ENCODE measurements around the gene GPATCH1.
A peak's percentile ranks its signal among the peaks of the same experiment; 100 is the strongest.

Gene GPATCH1

GRCh38 chr19:33143897-33144405 is 63.0 kb downstream of the GPATCH1 start (continued):
- TF ChIP-seq PATZ1 (tag by site-specific recombination; IDR thresholded peaks at IDR 0.05) (no peak; the same call in 1 of the 2 replicates), ZNF354C (tag by site-specific recombination; IDR thresholded peaks at IDR 0.05; ENCODE audit: borderline replicate concordance, low read depth) (no peak)

GRCh38 chr19:33146209-33146608 is 65.2 kb downstream of the GPATCH1 start:
- ChIA-PET POLR2A (interaction anchor here (2.6 kb wide), 1 partner anchor 30 kb away, joined by 12 read pairs; no protein-coding TSS in a partner anchor), CTCF (interaction anchor here (0.6 to 6.3 kb wide), 7 partner anchors 9 to 127 kb away, joined by 3 to 152 read pairs (median 3); no protein-coding TSS in a partner anchor)
- no peak overlapping the region for H3K4me3 ChIP-seq (ENCODE audit: low read depth, low read length)
- H3K9me3 ChIP-seq (ENCODE audit: control insufficient read depth, insufficient read depth, low read depth, low read length): no peaks in the 10 kb centered on the region; the same call in 1 of the 2 replicates
- H3K4me1 ChIP-seq (ENCODE audit: control insufficient read depth, insufficient read depth, low read length): peaks cover 3% of the 10 kb centered on the region; the same call in 1 of the 2 replicates
- TF ChIP-seq ZNF311 (tag by site-specific recombination; IDR thresholded peaks at IDR 0.05; ENCODE audit: borderline replicate concordance): no peak
- TF ChIP-seq ZNF157 (tag by site-specific recombination; IDR thresholded peaks at IDR 0.05): peak; percentile 20; the same call in 1 of the 2 replicates
- TF ChIP-seq ZFHX2 (tag by site-specific recombination; conservative IDR thresholded peaks at IDR 0.05): peak; percentile 52
- 0 out of 2 replicates have a peak, but pooled peaks have one; percentile 29 for TF ChIP-seq EGR2 (tag by site-specific recombination; IDR thresholded peaks at IDR 0.05; ENCODE audit: low read depth)
- TF ChIP-seq ZNF366 (tag by site-specific recombination; conservative IDR thresholded peaks at IDR 0.05): peak; percentile 88
- H3K36me3 ChIP-seq (ENCODE audit: control insufficient read depth in 2 of 2, insufficient read depth in 1 of 2, low read length in 2 of 2): no peaks in the 10 kb centered on the region; a peak in 1 of 3 replicates
- no peak overlapping the region for H3K27ac ChIP-seq (ENCODE audit: extremely low read depth, low read depth, low read length)

GRCh38 chr19:33147538-33147937 is 66.6 kb downstream of the GPATCH1 start:
- no peak overlapping the region for H3K27ac ChIP-seq (ENCODE audit: extremely low read depth, low read depth, low read length)
- ChIA-PET POLR2A (interaction anchor here (0.7 to 0.9 kb wide), 2 partner anchors 9 to 17 kb away, joined by 3 to 7 read pairs; no protein-coding TSS in a partner anchor), CTCF (interaction anchor here (1.2 to 6.3 kb wide), 4 partner anchors 10 to 257 kb away, joined by 3 to 152 read pairs (median 42); no protein-coding TSS in a partner anchor)
- H3K36me3 ChIP-seq (ENCODE audit: control insufficient read depth in 2 of 2, insufficient read depth in 1 of 2, low read length in 2 of 2): no peaks in the 10 kb centered on the region; a peak in 1 of 3 replicates
- no peak overlapping the region for H3K4me3 ChIP-seq (ENCODE audit: low read depth, low read length)
- TF ChIP-seq KLF9 (tag by site-specific recombination; IDR thresholded peaks at IDR 0.05; ENCODE audit: low read depth): no peak
- peak; percentile 27; the same call in 1 of the 2 replicates for TF ChIP-seq EGR2 (tag by site-specific recombination; IDR thresholded peaks at IDR 0.05; ENCODE audit: low read depth)
- TF ChIP-seq, protein P1, sequence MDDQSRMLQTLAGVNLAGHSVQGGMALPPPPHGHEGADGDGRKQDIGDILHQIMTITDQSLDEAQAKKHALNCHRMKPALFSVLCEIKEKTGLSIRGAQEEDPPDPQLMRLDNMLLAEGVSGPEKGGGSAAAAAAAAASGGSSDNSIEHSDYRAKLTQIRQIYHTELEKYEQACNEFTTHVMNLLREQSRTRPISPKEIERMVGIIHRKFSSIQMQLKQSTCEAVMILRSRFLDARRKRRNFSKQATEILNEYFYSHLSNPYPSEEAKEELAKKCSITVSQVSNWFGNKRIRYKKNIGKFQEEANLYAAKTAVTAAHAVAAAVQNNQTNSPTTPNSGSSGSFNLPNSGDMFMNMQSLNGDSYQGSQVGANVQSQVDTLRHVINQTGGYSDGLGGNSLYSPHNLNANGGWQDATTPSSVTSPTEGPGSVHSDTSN (CRISPR knock-in tag; IDR thresholded peaks at IDR 0.05): no peak
- no peak for TF ChIP-seq TRIM28 (IDR thresholded peaks at IDR 0.05; ENCODE audit: borderline replicate concordance, low read length)
- peaks cover 3% of the 10 kb centered on the region; the same call in 1 of the 2 replicates for H3K4me1 ChIP-seq (ENCODE audit: control insufficient read depth, insufficient read depth, low read length)
- no peaks in the 10 kb centered on the region; the same call in 1 of the 2 replicates for H3K9me3 ChIP-seq (ENCODE audit: control insufficient read depth, insufficient read depth, low read depth, low read length)

GRCh38 chr19:33150852-33151518 is 70.0 kb downstream of the GPATCH1 start:
- H3K9me3 ChIP-seq (ENCODE audit: control insufficient read depth, insufficient read depth, low read depth, low read length): no peaks in the 10 kb centered on the region; the same call in 1 of the 2 replicates
- H3K4me3 ChIP-seq (ENCODE audit: low read depth, low read length): no peak overlapping the region
- ChIA-PET POLR2A (interaction anchor here (0.7 to 0.8 kb wide), 2 partner anchors 11 to 26 kb away, joined by 3 to 4 read pairs; no protein-coding TSS in a partner anchor), CTCF (interaction anchor here (0.6 to 2.8 kb wide), 4 partner anchors 8 to 35 kb away, joined by 3 to 15 read pairs (median 5); no protein-coding TSS in a partner anchor)
- H3K36me3 ChIP-seq (ENCODE audit: control insufficient read depth in 2 of 2, insufficient read depth in 1 of 2, low read length in 2 of 2): no peaks in the 10 kb centered on the region
- no peaks in the 10 kb centered on the region for H3K4me1 ChIP-seq (ENCODE audit: control insufficient read depth, insufficient read depth, low read length)
- TF ChIP-seq FEZF1 (tag by site-specific recombination; IDR thresholded peaks at IDR 0.05) (no peak), ZNF664 (tag by site-specific recombination; IDR thresholded peaks at IDR 0.05) (peak; percentile 34; the same call in 1 of the 2 replicates), ZNF175 (tag by site-specific recombination; IDR thresholded peaks at IDR 0.05) (0 out of 2 replicates have a peak, but pooled peaks have one; percentile 24), OVOL3 (tag by site-specific recombination; IDR thresholded peaks at IDR 0.05) (no peak), ZNF292 (tag by site-specific recombination; IDR thresholded peaks at IDR 0.05; ENCODE audit: borderline replicate concordance, low read depth) (no peak)
- no peak overlapping the region for H3K27ac ChIP-seq (ENCODE audit: extremely low read depth, low read depth, low read length)
